Endothelial cell of umbilical vein (primary cell): ENCODE results near the gene MED23.

ENCODE experiments used
- EZH2 ChIP-seq: IDR thresholded peaks from 2 replicates; pipeline ENCODE4 v1.6.1; 2012; ENCODE audit warnings: borderline replicate concordance, low read depth, mild to moderate bottlenecking, moderate library complexity, low read length, inconsistent platforms; ENCODE audit not compliant: severe bottlenecking
- MYC ChIP-seq: IDR thresholded peaks from one replicate; pipeline ENCODE4 v1.6.1; 2011; ENCODE audit warnings: mild to moderate bottlenecking, low read depth, low read length
- POLR2A ChIP-seq: IDR thresholded peaks from 2 replicates; pipeline ENCODE4 v1.6.1; 2012; ENCODE audit warnings: low read depth, mild to moderate bottlenecking, control low read depth, low read length
- POLR2AphosphoS5 ChIP-seq: IDR thresholded peaks from 2 replicates; pipeline ENCODE4 v1.6.1; 2012; ENCODE audit warnings: low read depth, mild to moderate bottlenecking, control low read depth, low read length, moderate library complexity; ENCODE audit not compliant: insufficient read depth
- TF ChIP-seq, protein P1 (sequence below), 2 donors: IDR thresholded peaks; 1 replicate in 1 of 2; 2 replicates in 1 of 2; pipeline ENCODE4 v1.5.1; 2011; ENCODE audit warnings: low read length in 2 of 2, mild to moderate bottlenecking in 2 of 2, moderate library complexity in 2 of 2, control low read depth in 1 of 2, inconsistent platforms in 1 of 2, low read depth in 1 of 2; ENCODE audit not compliant: insufficient read depth in 1 of 2; ENCODE audit errors: extremely low read depth in 1 of 2
- TF ChIP-seq, protein P2 (sequence below): IDR thresholded peaks from 2 replicates; pipeline ENCODE4 v1.6.1; 2011; ENCODE audit not compliant: insufficient read depth, insufficient read length

DNA sequence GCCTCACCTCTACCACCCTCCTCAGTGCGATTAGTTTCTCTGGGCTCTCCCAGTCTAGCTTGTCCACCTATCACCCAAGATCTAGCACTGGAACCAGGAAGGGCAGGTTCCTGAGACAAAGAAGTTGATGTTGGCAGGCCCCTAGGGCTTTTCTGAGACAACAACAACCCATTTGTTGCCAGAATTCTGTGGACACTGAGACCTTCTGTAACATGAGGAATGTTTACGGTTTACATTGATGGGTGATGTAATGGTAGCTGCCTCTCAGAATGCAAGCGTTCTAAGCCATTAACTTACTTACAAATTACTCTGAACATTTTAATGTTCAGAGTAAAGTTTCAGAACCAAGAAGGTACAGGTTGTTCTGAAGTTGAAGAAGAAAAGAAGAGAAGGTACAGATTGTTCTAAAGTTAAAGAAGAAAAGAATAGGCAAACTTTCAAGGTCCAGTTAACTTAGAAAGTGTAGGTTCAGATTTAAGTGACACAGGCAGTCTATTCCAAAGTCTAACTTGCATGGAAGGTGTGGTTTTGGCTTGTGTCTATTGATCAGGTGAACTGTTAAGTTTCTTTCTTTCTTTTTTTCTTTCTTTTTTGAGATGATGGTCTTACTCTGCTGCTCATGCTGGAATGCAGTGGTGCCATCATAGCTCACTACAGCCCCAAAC, 3.7 kb upstream of the MED23 start:
- TF ChIP-seq, protein P1, sequence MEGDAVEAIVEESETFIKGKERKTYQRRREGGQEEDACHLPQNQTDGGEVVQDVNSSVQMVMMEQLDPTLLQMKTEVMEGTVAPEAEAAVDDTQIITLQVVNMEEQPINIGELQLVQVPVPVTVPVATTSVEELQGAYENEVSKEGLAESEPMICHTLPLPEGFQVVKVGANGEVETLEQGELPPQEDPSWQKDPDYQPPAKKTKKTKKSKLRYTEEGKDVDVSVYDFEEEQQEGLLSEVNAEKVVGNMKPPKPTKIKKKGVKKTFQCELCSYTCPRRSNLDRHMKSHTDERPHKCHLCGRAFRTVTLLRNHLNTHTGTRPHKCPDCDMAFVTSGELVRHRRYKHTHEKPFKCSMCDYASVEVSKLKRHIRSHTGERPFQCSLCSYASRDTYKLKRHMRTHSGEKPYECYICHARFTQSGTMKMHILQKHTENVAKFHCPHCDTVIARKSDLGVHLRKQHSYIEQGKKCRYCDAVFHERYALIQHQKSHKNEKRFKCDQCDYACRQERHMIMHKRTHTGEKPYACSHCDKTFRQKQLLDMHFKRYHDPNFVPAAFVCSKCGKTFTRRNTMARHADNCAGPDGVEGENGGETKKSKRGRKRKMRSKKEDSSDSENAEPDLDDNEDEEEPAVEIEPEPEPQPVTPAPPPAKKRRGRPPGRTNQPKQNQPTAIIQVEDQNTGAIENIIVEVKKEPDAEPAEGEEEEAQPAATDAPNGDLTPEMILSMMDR (IDR thresholded peaks at IDR 0.05; ENCODE audit: extremely low read depth in 1 of 2, insufficient read depth in 1 of 2, low read depth in 1 of 2, low read length in 2 of 2), result no peak
- TF ChIP-seq POLR2A (no peak), EZH2 (no peak), MYC (no peak), POLR2AphosphoS5 (no peak)
- TF ChIP-seq, protein P2, sequence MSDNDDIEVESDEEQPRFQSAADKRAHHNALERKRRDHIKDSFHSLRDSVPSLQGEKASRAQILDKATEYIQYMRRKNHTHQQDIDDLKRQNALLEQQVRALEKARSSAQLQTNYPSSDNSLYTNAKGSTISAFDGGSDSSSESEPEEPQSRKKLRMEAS, result no peak
